Measurements from ENCODE around the gene FAM168A. TPM values are rescaled to one million over a fixed set of nuclear protein-coding genes. Genes with fewer than 3 reads are reported as not detected.
A peak's percentile ranks its signal among the peaks of the same experiment; 100 is the strongest.

Gene FAM168A
- polyA plus RNA-seq, 4 donors, result 5.4 to 18.8 (median 9.9) TPM

GRCh38 chr11:73380331-73380730 is 217.6 kb downstream of the FAM168A start:
- FAIRE-seq, result no peak
- no peaks in the 10 kb centered on the region for H3K27me3 ChIP-seq (ENCODE audit: control insufficient read depth in 3 of 3, insufficient read depth in 3 of 3, low read length in 3 of 3)
- H3K9me3 ChIP-seq (ENCODE audit: control insufficient read depth in 2 of 2, insufficient read depth in 1 of 2, low read depth in 1 of 2, low read length in 1 of 2), result no peaks in the 10 kb centered on the region
- H3K4me3 ChIP-seq (ENCODE audit: low read depth in 1 of 3, low read length in 3 of 3), result no peak overlapping the region
- peaks cover 0 to 3% (median 0%) of the 10 kb centered on the region in 3 donors for H3K36me3 ChIP-seq (ENCODE audit: control insufficient read depth in 3 of 3, insufficient read depth in 2 of 3, low read depth in 1 of 3, low read length in 3 of 3)
- WGBS, 3 donors, result 83 to 86% (median 86%) methylated on average over 7 of the region's 7 CpGs
- no peak for DNase-seq
- H3K27ac ChIP-seq (ENCODE audit: low read depth in 1 of 3, low read length in 2 of 3), result no peak overlapping the region
- peaks cover 2 to 30% (median 15%) of the 10 kb centered on the region in 3 donors for H3K4me1 ChIP-seq (ENCODE audit: control insufficient read depth in 3 of 3, insufficient read depth in 2 of 3, low read depth in 1 of 3, low read length in 2 of 3)

- H3K4me1 ChIP-seq (ENCODE audit: control insufficient read depth in 3 of 3, insufficient read depth in 2 of 3, low read depth in 1 of 3, low read length in 2 of 3), result peaks cover 2 to 24% (median 9%) of the 10 kb centered on the region in 3 donors
- FAIRE-seq, result no peak
- H3K9me3 ChIP-seq (ENCODE audit: control insufficient read depth in 2 of 2, insufficient read depth in 1 of 2, low read depth in 1 of 2, low read length in 1 of 2), result no peaks in the 10 kb centered on the region
- H3K27ac ChIP-seq (ENCODE audit: low read depth in 1 of 3, low read length in 2 of 3), result no peak overlapping the region
- H3K4me3 ChIP-seq (ENCODE audit: low read depth in 1 of 3, low read length in 3 of 3), result no peak overlapping the region
- no peak for DNase-seq
- WGBS, 3 donors, result 76 to 86% (median 76%) methylated on average over 10 of the region's 10 CpGs
- no peaks in the 10 kb centered on the region for H3K27me3 ChIP-seq (ENCODE audit: control insufficient read depth in 3 of 3, insufficient read depth in 3 of 3, low read length in 3 of 3)
- H3K36me3 ChIP-seq (ENCODE audit: control insufficient read depth in 3 of 3, insufficient read depth in 2 of 3, low read depth in 1 of 3, low read length in 3 of 3), result peaks cover 0 to 3% (median 0%) of the 10 kb centered on the region in 3 donors
Measured at GRCh38 chr11:73379189-73379880, 218.6 kb downstream of the FAM168A start.

- H3K4me1 ChIP-seq (ENCODE audit: control insufficient read depth in 3 of 3, insufficient read depth in 2 of 3, low read depth in 1 of 3, low read length in 2 of 3), result peaks cover 0 to 6% (median 5%) of the 10 kb centered on the region in 3 donors
- peak overlapping the region in 2 of 3 donors; percentile 50 to 87 for H3K27ac ChIP-seq (ENCODE audit: low read depth in 1 of 3, low read length in 2 of 3)
- FAIRE-seq, result no peak
Measured at GRCh38 chr11:73376803-73377629, 220.9 kb downstream of the FAM168A start.

GRCh38 chr11:73376160-73376802 is 221.6 kb downstream of the FAM168A start, which contains the start of gene RELT:
RELT (plus strand) TSS chr11:73376399; CDS start chr11:73389137, 12,738 bp downstream.
- Histone ChIP-seq H3K36me3 (ENCODE audit: control insufficient read depth in 3 of 3, insufficient read depth in 2 of 3, low read depth in 1 of 3, low read length in 3 of 3) (peaks cover 0 to 3% (median 0%) of the 10 kb centered on the region in 3 donors), H3K27me3 (ENCODE audit: control insufficient read depth in 3 of 3, insufficient read depth in 3 of 3, low read length in 3 of 3) (no peaks in the 10 kb centered on the region), H3K4me1 (ENCODE audit: control insufficient read depth in 3 of 3, insufficient read depth in 2 of 3, low read depth in 1 of 3, low read length in 2 of 3) (peaks cover 0 to 6% (median 5%) of the 10 kb centered on the region in 3 donors), H3K27ac (ENCODE audit: low read depth in 1 of 3, low read length in 2 of 3) (peak within 1 kb of the TSS; percentile 42 to 87 (median 50)), H3K4me3 (ENCODE audit: low read depth in 1 of 3, low read length in 3 of 3) (peak within 1 kb of the TSS; percentile 52 to 70 (median 57)), H3K9me3 (ENCODE audit: control insufficient read depth in 2 of 2, insufficient read depth in 1 of 2, low read depth in 1 of 2, low read length in 1 of 2) (no peaks in the 10 kb centered on the region)
- DNase-seq, result peak; percentile 87 to 97
- FAIRE-seq, result no peak
- 0 to 1% (median 1%) methylated on average over 43 to 96 of the region's 96 CpGs for WGBS, 3 donors

More at GRCh38 chr11:73376803-73377629, 220.9 kb downstream of the FAM168A start:
- no peaks in the 10 kb centered on the region for H3K27me3 ChIP-seq (ENCODE audit: control insufficient read depth in 3 of 3, insufficient read depth in 3 of 3, low read length in 3 of 3)
- no peaks in the 10 kb centered on the region for H3K9me3 ChIP-seq (ENCODE audit: control insufficient read depth in 2 of 2, insufficient read depth in 1 of 2, low read depth in 1 of 2, low read length in 1 of 2)
- peak; percentile 51 to 76 for DNase-seq
- peaks cover 0 to 3% (median 0%) of the 10 kb centered on the region in 3 donors for H3K36me3 ChIP-seq (ENCODE audit: control insufficient read depth in 3 of 3, insufficient read depth in 2 of 3, low read depth in 1 of 3, low read length in 3 of 3)
- peak overlapping the region; percentile 52 to 70 (median 57) for H3K4me3 ChIP-seq (ENCODE audit: low read depth in 1 of 3, low read length in 3 of 3)
- WGBS, 3 donors, result 5 to 6% (median 5%) methylated on average over 49 to 56 of the region's 56 CpGs

GRCh38 chr11:73375830-73376159 is 222.1 kb downstream of the FAM168A start:
- Histone ChIP-seq H3K36me3 (ENCODE audit: control insufficient read depth in 3 of 3, insufficient read depth in 2 of 3, low read depth in 1 of 3, low read length in 3 of 3) (peaks cover 0 to 3% (median 0%) of the 10 kb centered on the region in 3 donors), H3K4me1 (ENCODE audit: control insufficient read depth in 3 of 3, insufficient read depth in 2 of 3, low read depth in 1 of 3, low read length in 2 of 3) (peaks cover 0 to 6% (median 5%) of the 10 kb centered on the region in 3 donors), H3K9me3 (ENCODE audit: control insufficient read depth in 2 of 2, insufficient read depth in 1 of 2, low read depth in 1 of 2, low read length in 1 of 2) (no peaks in the 10 kb centered on the region), H3K27ac (ENCODE audit: low read depth in 1 of 3, low read length in 2 of 3) (peak overlapping the region; percentile 26 to 45 (median 42)), H3K27me3 (ENCODE audit: control insufficient read depth in 3 of 3, insufficient read depth in 3 of 3, low read length in 3 of 3) (no peaks in the 10 kb centered on the region), H3K4me3 (ENCODE audit: low read depth in 1 of 3, low read length in 3 of 3) (peak overlapping the region in 1 of 3 donors; percentile 70)
- 53 to 61% (median 58%) methylated on average over 6 of the region's 6 CpGs for WGBS, 3 donors
- FAIRE-seq (no peak), DNase-seq (no peak)

- no peak for FAIRE-seq
- H3K36me3 ChIP-seq (ENCODE audit: control insufficient read depth in 3 of 3, insufficient read depth in 2 of 3, low read depth in 1 of 3, low read length in 3 of 3), result peaks cover 0 to 6% (median 0%) of the 10 kb centered on the region in 3 donors
- WGBS, 3 donors, result 82 to 86% (median 82%) methylated on average over 4 of the region's 4 CpGs
- H3K27ac ChIP-seq (ENCODE audit: low read depth in 1 of 3, low read length in 2 of 3), result no peak overlapping the region
- H3K4me3 ChIP-seq (ENCODE audit: low read depth in 1 of 3, low read length in 3 of 3), result no peak overlapping the region
- H3K4me1 ChIP-seq (ENCODE audit: control insufficient read depth in 3 of 3, insufficient read depth in 2 of 3, low read depth in 1 of 3, low read length in 2 of 3), result peaks cover 0 to 6% (median 5%) of the 10 kb centered on the region in 3 donors
- no peak for DNase-seq
- H3K9me3 ChIP-seq (ENCODE audit: control insufficient read depth in 2 of 2, insufficient read depth in 1 of 2, low read depth in 1 of 2, low read length in 1 of 2), result no peaks in the 10 kb centered on the region
- no peaks in the 10 kb centered on the region for H3K27me3 ChIP-seq (ENCODE audit: control insufficient read depth in 3 of 3, insufficient read depth in 3 of 3, low read length in 3 of 3)
Measured at GRCh38 chr11:73374151-73374550, 223.8 kb downstream of the FAM168A start.

- no peaks in the 10 kb centered on the region for H3K27me3 ChIP-seq (ENCODE audit: control insufficient read depth in 3 of 3, insufficient read depth in 3 of 3, low read length in 3 of 3)
- H3K27ac ChIP-seq (ENCODE audit: low read depth in 1 of 3, low read length in 2 of 3), result no peak overlapping the region
- DNase-seq, result no peak
Measured at GRCh38 chr11:73372375-73372993, 225.4 kb downstream of the FAM168A start.

More at GRCh38 chr11:73372375-73372993, 225.4 kb downstream of the FAM168A start:
- Histone ChIP-seq H3K4me1 (ENCODE audit: control insufficient read depth in 3 of 3, insufficient read depth in 2 of 3, low read depth in 1 of 3, low read length in 2 of 3) (peaks cover 0 to 6% (median 3%) of the 10 kb centered on the region in 3 donors), H3K4me3 (ENCODE audit: low read depth in 1 of 3, low read length in 3 of 3) (no peak overlapping the region), H3K9me3 (ENCODE audit: control insufficient read depth in 2 of 2, insufficient read depth in 1 of 2, low read depth in 1 of 2, low read length in 1 of 2) (no peaks in the 10 kb centered on the region), H3K36me3 (ENCODE audit: control insufficient read depth in 3 of 3, insufficient read depth in 2 of 3, low read depth in 1 of 3, low read length in 3 of 3) (peaks cover 0 to 23% (median 0%) of the 10 kb centered on the region in 3 donors)
- WGBS, 3 donors, result 54 to 89% (median 81%) methylated on average over 6 of the region's 6 CpGs
- FAIRE-seq, result no peak

Data from small intestine (tissue), 7 donors.